B cell (primary cell): ENCODE results near the gene IL4R. TPM values are rescaled to one million over a fixed set of nuclear protein-coding genes. Genes with fewer than 3 reads are reported as not detected.

Source experiments
- ATAC-seq: fragments of 200-7000 bp; cut with Tn5 transposase; one replicate; pipeline ENCODE4 v1.10.0; 2021; ENCODE audit warnings: low read depth, mild to moderate bottlenecking, moderate number of reproducible peaks, moderate library complexity
- CTCF ChIA-PET: fragments of 350-600 bp; sonication (Branson Sonifier 250); formaldehyde crosslinking; loops from one replicate; lab custom pipeline; 2021; ENCODE audit warnings: antibody characterized with exemption, inconsistent platforms; lab: Charles Lee
- POLR2A ChIA-PET: fragments of 350-600 bp; sonication (Branson Sonifier 250); formaldehyde crosslinking; loops from one replicate; lab custom pipeline; 2021; ENCODE audit warnings: antibody characterized with exemption; lab: Charles Lee
- DNase-seq: peaks from one replicate; pipeline ENCODE4 v3.0.0; 2013
- H2AFZ ChIP-seq: 2 replicates; pipeline ENCODE4 v1.6.1; 2012; ENCODE audit warnings: mild to moderate bottlenecking, low read depth, low read length; ENCODE audit not compliant: insufficient read depth, poor library complexity, severe bottlenecking
- H3K27ac ChIP-seq, 2 donors: 1 replicate in 1 of 2; 2 replicates in 1 of 2; pipeline ENCODE4 v1.5.1; 2012 to 2013; ENCODE audit warnings: low read length in 2 of 2, mild to moderate bottlenecking in 2 of 2, moderate library complexity in 1 of 2
- H3K27me3 ChIP-seq, 4 experiments: fragments of 200-600 bp in 1 of 4; sonication (generic) in 1 of 4; replicated peaks in 1 of 4; 1 replicate in 2 of 4; 2 replicates in 2 of 4; pipeline versions ENCODE4 v1.6.1 to v1.7.0; 2013 to 2016; ENCODE audit warnings: low read length in 3 of 4, mild to moderate bottlenecking in 2 of 4, mixed read lengths in 1 of 4, moderate library complexity in 1 of 4; ENCODE audit not compliant: insufficient read depth in 4 of 4, control insufficient read depth in 3 of 4; ENCODE audit errors: control extremely low read depth in 1 of 4
- H3K36me3 ChIP-seq, 2 experiments: replicated peaks in 1 of 2; 1 replicate in 1 of 2; 2 replicates in 1 of 2; pipeline versions ENCODE4 v1.6.1 to v1.7.1; 2013; ENCODE audit warnings: low read length in 1 of 2; ENCODE audit not compliant: insufficient read depth in 2 of 2, control insufficient read depth in 1 of 2; ENCODE audit errors: control extremely low read depth in 1 of 2, extremely low read depth in 1 of 2
- H3K4me1 ChIP-seq, 2 donors: fragments of 200-600 bp in 1 of 2; sonication (generic) in 1 of 2; 1 replicate in 1 of 2; 2 replicates in 1 of 2; pipeline versions ENCODE4 v1.5.1 to v1.6.1; 2013 to 2017; ENCODE audit warnings: low read length in 2 of 2; ENCODE audit not compliant: control insufficient read depth in 2 of 2, insufficient read depth in 2 of 2
- H3K4me2 ChIP-seq: replicated peaks from 2 replicates; pipeline ENCODE3; 2012; ENCODE audit warnings: mild to moderate bottlenecking, low read depth, low read length; ENCODE audit not compliant: poor library complexity, severe bottlenecking
- H3K4me3 ChIP-seq, 5 experiments: fragments of 200-600 bp in 1 of 5; sonication (generic) in 1 of 5; 1 replicate in 3 of 5; 2 replicates in 2 of 5; pipeline versions ENCODE4 v1.5.1 to v1.7.0; 2011 to 2016; ENCODE audit warnings: low read length in 4 of 5, mild to moderate bottlenecking in 4 of 5, low read depth in 2 of 5, control low read depth in 1 of 5, moderate library complexity in 1 of 5; ENCODE audit not compliant: insufficient read depth in 1 of 5; ENCODE audit errors: control extremely low read depth in 1 of 5, extremely low read depth in 1 of 5
- H3K79me2 ChIP-seq: fragments of 200-600 bp; sonication (generic); one replicate; pipeline ENCODE4 v1.6.0; 2016; ENCODE audit warnings: low read length; ENCODE audit not compliant: control insufficient read depth, insufficient read depth
- H3K9ac ChIP-seq: fragments of 200-600 bp; sonication (generic); 2 replicates; pipeline ENCODE4 v1.6.1; 2017; ENCODE audit warnings: mild to moderate bottlenecking, low read length, moderate library complexity
- H3K9me3 ChIP-seq, 3 donors: one replicate each; pipeline versions ENCODE4 v1.6.1 to v1.7.1; 2013; ENCODE audit warnings: low read length in 2 of 3; ENCODE audit not compliant: control insufficient read depth in 2 of 3, insufficient read depth in 1 of 3; ENCODE audit errors: control extremely low read depth in 1 of 3
- H4K20me1 ChIP-seq: 2 replicates; pipeline ENCODE4 v1.6.0; 2012; ENCODE audit warnings: mild to moderate bottlenecking, low read length; ENCODE audit not compliant: insufficient read depth, control insufficient read depth, poor library complexity, severe bottlenecking
- H3K27ac Mint-ChIP-seq: one replicate; pipeline ENCODE4 v1.8.0; 2021; ENCODE audit warnings: mixed read lengths
- H3K27me3 Mint-ChIP-seq: one replicate; pipeline ENCODE4 v1.8.0; 2021; ENCODE audit warnings: mixed read lengths
- H3K4me1 Mint-ChIP-seq: one replicate; pipeline ENCODE4 v1.8.0; 2021; ENCODE audit warnings: mixed read lengths
- H3K4me3 Mint-ChIP-seq: one replicate; pipeline ENCODE4 v1.8.0; 2021; ENCODE audit warnings: mixed read lengths
- H3K9me3 Mint-ChIP-seq: one replicate; pipeline ENCODE4 v1.8.0; 2022; ENCODE audit warnings: mixed read lengths; ENCODE audit not compliant: insufficient read depth
- CTCF ChIP-seq: fragments of 200-600 bp; IDR thresholded peaks from one replicate; pipeline ENCODE4 v1.8.0; 2022; ENCODE audit warnings: antibody characterized with exemption, mild to moderate bottlenecking
- EZH2 ChIP-seq: IDR thresholded peaks from 2 replicates; pipeline ENCODE4 v1.6.1; 2012; ENCODE audit warnings: borderline replicate concordance, low read depth, mild to moderate bottlenecking, moderate library complexity, low read length; ENCODE audit not compliant: insufficient read depth, poor library complexity, severe bottlenecking
- WGBS: methylation state at CpG from one replicate; pipeline ENCODE4 v1.1.5; 2013; ENCODE audit warnings: missing lambda C conversion rate; ENCODE audit not compliant: insufficient coverage; 5-methylcytosine and 5-hydroxymethylcytosine counted together
- intact Hi-C: fragments of 100-400 bp; cut with micrococcal nuclease; formaldehyde crosslinking; loops from one replicate; pipeline ENCODE4 v1.10.0; 2022
- polyA plus RNA-seq: library from polyadenylated mRNA; depleted of rRNA; stranded (reverse); fragments of >200 nt; gene quantifications from 2 replicates; pipeline ENCODE4 v1.2.3, GENCODE V29; 2012
- total RNA-seq, 2 donors: library from RNA; stranded (reverse); fragments of 120-200 nt in 1 of 2; gene quantifications; 1 replicate in 1 of 2; 2 replicates in 1 of 2; pipeline versions ENCODE4 v1.2.3 to v1.2.4, GENCODE V29; 2013 to 2022

Gene IL4R
- total and polyA plus RNA-seq, 2 donors (not counting 1 experiment from before 2014, with no cell fraction given) = 311 to 966 TPM

DNA sequence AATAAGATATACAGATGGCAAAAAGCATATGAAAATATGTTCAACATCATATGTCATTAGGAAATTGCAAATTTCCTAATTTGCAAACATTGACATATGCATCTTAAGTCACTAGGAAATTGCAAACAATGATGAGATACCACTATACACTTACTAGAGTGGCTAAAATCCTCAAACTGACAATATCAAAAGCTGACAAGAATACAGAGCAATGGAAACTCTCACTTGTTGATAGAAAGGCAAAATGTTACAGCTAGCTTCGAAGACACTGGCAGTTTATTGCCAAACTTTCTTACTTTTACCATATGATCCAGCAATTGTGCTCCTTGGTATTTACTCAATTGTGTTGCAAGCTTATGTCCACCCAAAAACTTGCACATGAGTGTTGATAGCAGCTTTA, 5.0 kb upstream of the IL4R start:
- no peak overlapping the region for H3K4me3 Mint-ChIP-seq
- no peak overlapping the region for H3K9ac ChIP-seq
- no peak overlapping the region for H3K27ac ChIP-seq
- no peaks in the 10 kb centered on the region for H3K27me3 Mint-ChIP-seq
- ChIA-PET CTCF (no interaction called here), POLR2A (interaction anchor here (0.6 kb wide), 1 partner anchor 48 kb away, joined by 3 read pairs; no protein-coding TSS in a partner anchor)
- H3K9me3 ChIP-seq = no peaks in the 10 kb centered on the region
- no peaks in the 10 kb centered on the region for H3K27me3 ChIP-seq
- H3K79me2 ChIP-seq = peaks cover 15% of the 10 kb centered on the region
- H2AFZ ChIP-seq = no peak overlapping the region
- WGBS = no CpG with 5 or more reads among the region's 1 CpG
- DNase-seq (no peak), ATAC-seq (no peak)
- peaks cover 8% of the 10 kb centered on the region for H3K9me3 Mint-ChIP-seq
- peaks cover 51% of the 10 kb centered on the region for H3K4me1 Mint-ChIP-seq
- H3K4me1 ChIP-seq = peaks cover 31 to 33% of the 10 kb centered on the region in 2 donors
- H3K27ac Mint-ChIP-seq = peak overlapping the region; percentile 4
- H4K20me1 ChIP-seq = no peaks in the 10 kb centered on the region
- TF ChIP-seq EZH2 (no peak), CTCF (no peak)
- H3K4me2 ChIP-seq = no peak overlapping the region
- intact Hi-C loops = no loop called here
- no peaks in the 10 kb centered on the region for H3K36me3 ChIP-seq
- H3K4me3 ChIP-seq = no peak overlapping the region

DNA sequence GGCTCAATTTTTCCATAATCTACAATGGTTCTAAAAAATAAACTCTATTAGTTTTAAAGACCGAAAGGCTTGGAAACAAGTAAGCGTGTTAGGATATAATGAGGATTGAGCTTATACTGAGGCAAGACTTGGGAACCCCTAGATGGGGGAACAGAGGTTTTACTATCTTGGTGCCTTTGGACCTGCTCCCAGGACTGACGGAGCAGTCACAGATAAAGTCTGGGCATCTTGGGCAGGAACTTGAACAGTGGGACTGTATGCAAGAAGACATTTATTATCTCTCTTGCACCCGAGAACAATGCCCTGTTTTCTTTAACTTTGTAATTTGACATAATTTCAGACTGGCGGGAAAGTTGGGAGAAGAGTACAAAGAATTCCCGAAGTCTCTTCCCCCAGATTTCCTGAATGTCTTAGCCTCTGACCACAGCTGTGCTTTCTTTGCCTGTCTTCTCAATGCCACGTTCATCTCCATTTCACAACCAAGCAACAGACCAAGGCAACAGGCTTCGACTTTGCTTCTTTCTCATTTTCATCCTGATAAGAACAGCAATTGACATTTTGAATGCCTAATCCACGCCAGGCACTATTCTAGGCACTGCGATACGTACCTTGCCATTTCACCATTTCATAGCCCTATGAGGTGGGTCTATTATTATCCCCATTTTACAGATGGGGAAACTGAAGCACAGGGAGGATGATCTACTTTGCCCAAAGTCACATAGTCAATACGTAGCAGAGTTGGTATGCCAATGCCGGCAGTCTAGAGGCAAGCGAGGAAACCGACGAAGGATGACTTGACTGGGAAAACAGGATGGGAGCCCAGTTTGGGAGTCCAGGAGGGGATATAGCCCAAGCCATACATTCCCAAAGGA, 3.0 kb upstream of the IL4R start:
- H3K27ac ChIP-seq = no peak overlapping the region
- no peaks in the 10 kb centered on the region for H3K36me3 ChIP-seq
- DNase-seq (no peak), ATAC-seq (no peak)
- Mint-ChIP-seq H3K4me1 (peaks cover 50% of the 10 kb centered on the region), H3K4me3 (no peak overlapping the region), H3K27ac (peak overlapping the region; percentile 8), H3K27me3 (no peaks in the 10 kb centered on the region), H3K9me3 (peaks cover 7% of the 10 kb centered on the region)
- WGBS = 88% methylated on average over 6 of the region's 16 CpGs
- CTCF ChIA-PET = interaction anchor here (0.7 kb wide), 1 partner anchor 131 kb away, joined by 4 read pairs; no protein-coding TSS in a partner anchor
- H3K4me3 ChIP-seq = no peak overlapping the region
- TF ChIP-seq CTCF = no peak
- TF ChIP-seq EZH2 = no peak
- peaks cover 16% of the 10 kb centered on the region for H4K20me1 ChIP-seq
- H3K4me1 ChIP-seq = peaks cover 24 to 28% of the 10 kb centered on the region in 2 donors
- H2AFZ ChIP-seq = no peak overlapping the region
- intact Hi-C loops = loop anchor here (10.0 kb wide), 1 partner anchor 94 kb away; the partner anchor contains the start of gene IL21R
- H3K4me2 ChIP-seq = no peak overlapping the region
- H3K27me3 ChIP-seq = no peaks in the 10 kb centered on the region
- no peaks in the 10 kb centered on the region for H3K9me3 ChIP-seq
- POLR2A ChIA-PET = interaction anchor here (0.5 kb wide), 1 partner anchor 38 kb away, joined by 4 read pairs; no protein-coding TSS in a partner anchor
- H3K9ac ChIP-seq = no peak overlapping the region
- peaks cover 35% of the 10 kb centered on the region for H3K79me2 ChIP-seq
